BLaER1 treated with 17β-estradiol and CSF1 and Interleukin-3, amounts not matched to agents 10 nM and 100 nM (cell line): ENCODE data around the gene ZNF559.
A peak's percentile ranks its signal among the peaks of the same experiment; 100 is the strongest.
"Not testable (repeated sequence)": the region's sequence is repeated elsewhere in the genome, so short reads cannot be mapped to it uniquely, and the experiment has no call there.

Source experiments
- H3K27ac ChIP-seq, 11 experiments: shearing (Covaris generic); formaldehyde crosslinking; 2 replicates each; pipeline ENCODE4 v1.8.1; 2022
- H3K27me3 ChIP-seq, 11 experiments: shearing (Covaris generic); formaldehyde crosslinking; 2 replicates each; pipeline ENCODE4 v1.8.1; 2022
- H3K36me3 ChIP-seq, 11 experiments: shearing (Covaris generic); formaldehyde crosslinking; 2 replicates each; pipeline ENCODE4 v1.8.1; 2022
- H3K4me1 ChIP-seq, 10 experiments: shearing (Covaris generic); formaldehyde crosslinking; 2 replicates each; pipeline ENCODE4 v1.8.1; 2022
- H3K4me2 ChIP-seq, 11 experiments: shearing (Covaris generic); formaldehyde crosslinking; 2 replicates each; pipeline ENCODE4 v1.8.1; 2022
- H3K4me3 ChIP-seq, 10 experiments: shearing (Covaris generic); formaldehyde crosslinking; 2 replicates each; pipeline ENCODE4 v1.8.1; 2022
- H3K9ac ChIP-seq, 11 experiments: shearing (Covaris generic); formaldehyde crosslinking; 2 replicates each; pipeline ENCODE4 v1.8.1; 2022
- H3K9me3 ChIP-seq, 11 experiments: shearing (Covaris generic); formaldehyde crosslinking; replicated peaks in 1 of 11; 2 replicates each; pipeline ENCODE4 v1.8.1; 2022
- H4K20me1 ChIP-seq, 11 experiments: shearing (Covaris generic); formaldehyde crosslinking; 2 replicates each; pipeline ENCODE4 v1.8.1; 2022
- Cebpa-rat ChIP-seq, 11 experiments: shearing (Covaris generic); IDR thresholded peaks; 2 replicates each; pipeline ENCODE4 v1.8.1; 2022

ZNF559 gene

DNA sequence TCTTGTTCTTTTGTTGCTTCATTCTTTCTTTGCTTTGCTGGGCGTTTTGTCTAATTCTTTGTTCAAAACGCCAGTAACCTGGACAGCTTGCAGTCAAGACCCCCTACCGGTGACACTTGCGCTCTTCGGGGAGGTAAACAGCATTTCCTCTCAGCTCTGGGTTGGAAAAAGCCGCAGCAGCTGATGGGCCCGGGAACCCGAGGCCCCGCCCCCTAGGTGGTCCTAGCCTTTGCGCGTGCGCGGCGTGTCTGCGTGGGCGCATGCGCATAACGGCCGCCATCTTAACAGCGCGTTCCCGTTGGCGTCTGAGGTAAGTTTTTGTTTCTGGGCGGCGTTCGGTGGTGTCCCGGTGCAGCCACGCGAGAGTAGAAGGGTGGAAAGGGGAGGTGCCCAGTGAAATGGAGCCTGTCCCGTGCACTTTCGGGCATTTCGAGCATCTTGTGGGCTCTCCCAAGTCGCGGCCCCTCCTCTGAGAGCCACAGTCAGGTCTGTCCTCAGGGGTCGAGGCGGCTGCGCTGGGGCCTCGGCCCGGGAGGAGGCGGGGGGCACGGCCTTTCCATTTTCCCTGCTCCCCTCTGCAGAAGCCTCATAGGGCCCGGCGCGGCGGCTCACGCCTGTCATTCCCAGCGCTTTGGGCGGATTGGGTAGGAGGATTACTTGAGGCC lies at the start of gene ZNF559:
Gene ZNF559, plus strand, starts transcription at position 261 of the 665 bp plus-strand sequence. CDS start 14,371 bp downstream, outside the sequence.
- H3K27ac ChIP-seq = peak within 1 kb of the TSS; percentile 76 to 94 (median 88)
- peak within 1 kb of the TSS; percentile 78 to 93 (median 85) for H3K4me2 ChIP-seq
- H3K4me1 ChIP-seq = peaks cover 7 to 19% (median 13%) of the 10 kb centered on the region in 10 experiments; a peak in 17 of 20 replicates
- no peaks in the 10 kb centered on the region for H4K20me1 ChIP-seq
- peak within 1 kb of the TSS; percentile 86 to 96 (median 91) for H3K9ac ChIP-seq
- no peaks in the 10 kb centered on the region for H3K27me3 ChIP-seq
- TF ChIP-seq Cebpa-rat (IDR thresholded peaks at IDR 0.05) = no peak
- peak within 1 kb of the TSS; percentile 72 to 89 (median 80) for H3K4me3 ChIP-seq
- peaks cover 34 to 43% (median 41%) of the 10 kb centered on the region in 11 experiments for H3K36me3 ChIP-seq
- H3K9me3 ChIP-seq = peaks cover 58 to 70% (median 61%) of the 10 kb centered on the region in 11 experiments

GRCh38 chr19:9283485-9283884 lies 40.5 kb upstream of the ZNF559 start:
- H3K9ac ChIP-seq, H3K27ac ChIP-seq, H3K36me3 ChIP-seq: not testable (repeated sequence)

GRCh38 chr19:9289231-9289884 lies 34.6 kb upstream of the ZNF559 start:
- Histone ChIP-seq H3K27ac (no peak overlapping the region), H3K36me3 (peaks cover 30 to 56% (median 40%) of the 10 kb centered on the region in 11 experiments), H3K9me3 (peaks cover 73 to 100% (median 86%) of the 10 kb centered on the region in 11 experiments), H3K4me2 (no peak overlapping the region), H3K4me3 (no peak overlapping the region), H3K9ac (no peak overlapping the region), H4K20me1 (no peaks in the 10 kb centered on the region), H3K4me1 (peaks cover 0 to 12% (median 4%) of the 10 kb centered on the region in 10 experiments; a peak in 5 of 20 replicates), H3K27me3 (no peaks in the 10 kb centered on the region)
- TF ChIP-seq Cebpa-rat (IDR thresholded peaks at IDR 0.05) = no peak

More at GRCh38 chr19:9283485-9283884, 40.5 kb upstream of the ZNF559 start:
- not testable (repeated sequence) for H4K20me1 ChIP-seq, H3K4me3 ChIP-seq, H3K4me2 ChIP-seq, H3K27me3 ChIP-seq
- Histone ChIP-seq H3K4me1 (peaks cover 0 to 12% (median 4%) of the 10 kb centered on the region in 10 experiments; a peak in 5 of 20 replicates), H3K9me3 (peaks cover 38 to 84% (median 53%) of the 10 kb centered on the region in 11 experiments)

GRCh38 chr19:9295411-9295849 lies 28.5 kb upstream of the ZNF559 start:
- H4K20me1 ChIP-seq = no peaks in the 10 kb centered on the region
- H3K36me3 ChIP-seq = peaks cover 83 to 96% (median 90%) of the 10 kb centered on the region in 11 experiments
- peak overlapping the region in 9 of 10 experiments; percentile 0 to 45 (median 15); a peak in 6 of 20 replicates for H3K4me3 ChIP-seq
- no peaks in the 10 kb centered on the region for H3K4me1 ChIP-seq
- TF ChIP-seq Cebpa-rat (IDR thresholded peaks at IDR 0.05) = no peak
- no peaks in the 10 kb centered on the region for H3K27me3 ChIP-seq
- H3K27ac ChIP-seq = no peak overlapping the region
- no peak overlapping the region for H3K4me2 ChIP-seq
- no peak overlapping the region for H3K9ac ChIP-seq
- peaks cover 90 to 100% (median 93%) of the 10 kb centered on the region in 11 experiments for H3K9me3 ChIP-seq

DNA sequence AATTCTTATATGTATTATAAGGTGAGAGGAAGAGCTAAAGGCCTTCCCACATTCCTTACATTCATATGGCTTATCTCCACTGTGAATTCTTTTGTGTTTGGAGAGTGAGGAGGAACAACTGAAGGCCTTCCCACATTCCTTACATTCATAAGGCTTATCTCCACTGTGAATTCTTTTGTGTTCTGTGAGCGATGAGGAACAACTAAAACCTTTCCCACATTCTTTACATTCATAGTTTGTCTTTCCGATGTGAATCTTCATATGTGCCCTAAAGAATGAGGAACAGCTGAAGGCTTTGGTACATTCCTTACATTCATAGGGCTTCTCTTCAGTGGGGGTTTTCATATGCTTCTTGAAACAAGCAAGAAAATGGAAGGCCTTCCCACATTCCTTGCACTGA lies 27.6 kb upstream of the ZNF559 start:
- peak overlapping the region in 8 of 10 experiments; percentile 6 to 45 (median 22); a peak in 9 of 20 replicates for H3K4me3 ChIP-seq
- no peaks in the 10 kb centered on the region for H4K20me1 ChIP-seq
- TF ChIP-seq Cebpa-rat (IDR thresholded peaks at IDR 0.05) = no peak
- no peak overlapping the region for H3K4me2 ChIP-seq
- H3K27ac ChIP-seq = no peak overlapping the region
- H3K27me3 ChIP-seq = no peaks in the 10 kb centered on the region
- no peaks in the 10 kb centered on the region for H3K4me1 ChIP-seq
- H3K9me3 ChIP-seq = peaks cover 98 to 100% (median 99%) of the 10 kb centered on the region in 11 experiments
- H3K9ac ChIP-seq = no peak overlapping the region
- H3K36me3 ChIP-seq = peaks cover 92 to 100% (median 96%) of the 10 kb centered on the region in 11 experiments

DNA sequence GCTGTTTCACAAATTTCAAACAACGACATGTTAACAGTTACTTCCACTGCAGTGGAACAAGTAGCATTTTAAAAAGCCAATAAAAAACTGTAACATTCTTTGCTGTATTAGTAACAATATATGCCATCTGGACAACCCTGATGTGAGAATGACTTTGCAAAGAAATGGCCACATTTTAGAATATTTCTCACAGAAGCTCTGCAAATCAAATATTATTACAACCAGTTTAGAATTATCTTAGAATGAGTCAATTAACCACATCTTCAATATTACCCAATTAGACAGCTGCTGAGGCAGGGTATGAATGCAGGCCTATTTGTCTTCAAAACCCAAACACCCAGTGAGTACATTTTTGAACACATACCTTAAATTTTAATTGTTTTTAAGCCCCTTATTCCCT lies 17.5 kb upstream of the ZNF559 start:
- Histone ChIP-seq H3K36me3 (peaks cover 37 to 51% (median 41%) of the 10 kb centered on the region in 11 experiments), H3K4me3 (no peak overlapping the region), H3K4me2 (peak overlapping the region in 4 of 11 experiments; percentile 11 to 22 (median 18); a peak in 3 of 22 replicates), H3K4me1 (peaks cover 13 to 26% (median 17%) of the 10 kb centered on the region in 10 experiments), H4K20me1 (no peaks in the 10 kb centered on the region), H3K27ac (no peak overlapping the region), H3K9me3 (peaks cover 7 to 44% (median 18%) of the 10 kb centered on the region in 11 experiments), H3K9ac (no peak overlapping the region), H3K27me3 (no peaks in the 10 kb centered on the region)
- no peak for TF ChIP-seq Cebpa-rat (IDR thresholded peaks at IDR 0.05)

DNA sequence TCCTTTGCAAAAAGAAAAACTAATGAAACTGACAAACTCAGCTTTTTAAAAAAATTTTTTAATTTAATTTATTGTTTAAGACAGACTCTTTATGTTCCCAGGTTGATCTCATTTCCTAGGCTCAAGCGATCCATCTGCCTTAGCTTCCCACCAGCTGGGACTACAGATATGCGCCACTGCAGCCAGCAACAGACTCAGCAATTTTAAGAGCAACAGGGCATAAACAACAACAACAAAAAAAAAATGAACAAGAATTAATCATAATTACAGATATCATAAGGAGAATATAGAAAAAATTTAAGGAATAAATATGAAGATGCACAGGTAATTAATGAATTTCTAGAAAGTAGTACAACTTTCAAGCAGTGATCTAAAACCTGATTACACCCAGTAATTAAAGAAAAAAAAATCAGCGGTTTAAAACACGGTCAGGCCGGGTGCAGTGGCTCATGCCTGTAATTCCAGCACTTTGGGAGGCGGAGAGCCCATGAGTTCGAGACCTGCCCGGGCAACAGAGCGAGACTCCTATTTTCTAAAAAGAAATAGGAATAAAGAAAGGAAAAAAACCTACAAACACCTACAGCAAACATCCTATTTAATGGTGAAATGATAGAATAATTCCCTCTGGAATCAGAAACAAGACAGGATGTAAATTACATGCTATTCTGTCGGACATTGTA lies 15.7 kb upstream of the ZNF559 start:
- H3K4me3 ChIP-seq = peak overlapping the region; percentile 74 to 97 (median 88)
- peak overlapping the region in 1 of 11 experiments; percentile 87; a peak in 2 of 22 replicates for H3K27ac ChIP-seq
- H3K4me2 ChIP-seq = peak overlapping the region; percentile 81 to 97 (median 86)
- H3K9ac ChIP-seq = peak overlapping the region; percentile 87 to 96 (median 93)
- TF ChIP-seq Cebpa-rat (IDR thresholded peaks at IDR 0.05) = no peak
- H3K36me3 ChIP-seq = peaks cover 19 to 34% (median 23%) of the 10 kb centered on the region in 11 experiments
- no peaks in the 10 kb centered on the region for H4K20me1 ChIP-seq
- H3K9me3 ChIP-seq = peaks cover 0 to 37% (median 8%) of the 10 kb centered on the region in 11 experiments; a peak in 15 of 22 replicates
- H3K4me1 ChIP-seq = peaks cover 13 to 26% (median 17%) of the 10 kb centered on the region in 10 experiments
- H3K27me3 ChIP-seq = no peaks in the 10 kb centered on the region

DNA sequence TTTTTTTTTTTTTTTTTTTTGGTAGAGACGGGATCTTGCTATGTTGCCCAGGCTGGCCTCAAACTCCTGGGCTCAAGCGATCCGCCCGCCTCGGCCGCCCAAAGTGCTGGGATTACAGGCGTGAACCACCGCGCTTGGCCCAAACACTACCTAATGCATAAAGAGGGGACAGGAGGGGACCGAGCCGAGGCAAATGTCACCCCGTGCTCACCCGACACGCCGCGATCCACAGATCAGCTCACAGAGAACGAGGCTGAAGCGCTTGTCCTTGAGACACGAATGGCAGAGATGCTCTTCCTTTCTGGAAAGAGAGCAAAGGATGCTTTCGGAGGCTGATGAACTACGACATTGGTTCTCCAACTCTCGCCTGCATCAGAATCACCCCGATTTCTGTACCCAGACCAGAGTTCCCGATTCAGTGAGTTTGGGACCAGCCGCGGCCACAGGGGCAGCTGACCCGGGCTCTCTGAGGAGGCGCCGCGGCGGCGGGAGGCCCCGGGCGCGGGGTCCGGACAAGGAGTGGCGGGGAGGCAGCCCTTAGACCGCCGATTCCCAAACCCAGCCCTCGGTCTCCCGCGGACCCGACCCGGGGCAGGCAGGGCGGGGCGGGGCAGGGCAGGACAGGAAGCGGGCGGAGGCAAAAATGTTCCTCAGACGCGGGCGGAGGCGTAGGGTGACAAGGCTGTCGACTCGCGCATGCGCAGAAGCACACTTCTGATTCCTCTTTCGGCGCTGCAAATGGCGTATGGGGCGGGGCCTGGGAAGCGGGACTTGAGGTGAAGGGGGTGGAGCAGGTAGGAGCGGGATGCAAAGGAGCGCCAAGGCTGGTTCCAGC lies 14.6 kb upstream of the ZNF559 start, which contains the start of gene ZNF699:
Gene ZNF699, minus strand, starts transcription at position 700 of the 835 bp plus-strand sequence. CDS start 4,719 bp downstream, outside the sequence.
- no peak for TF ChIP-seq Cebpa-rat (IDR thresholded peaks at IDR 0.05)
- Histone ChIP-seq H3K9me3 (peaks cover 9 to 37% (median 16%) of the 10 kb centered on the region in 11 experiments), H3K4me2 (peak within 1 kb of the TSS; percentile 81 to 97 (median 86)), H3K27ac (peak within 1 kb of the TSS; percentile 82 to 97 (median 90)), H4K20me1 (no peaks in the 10 kb centered on the region), H3K27me3 (no peaks in the 10 kb centered on the region), H3K9ac (peak within 1 kb of the TSS; percentile 87 to 96 (median 93)), H3K4me1 (peaks cover 13 to 26% (median 17%) of the 10 kb centered on the region in 10 experiments), H3K36me3 (peaks cover 8 to 22% (median 11%) of the 10 kb centered on the region in 11 experiments; a peak in 20 of 22 replicates), H3K4me3 (peak within 1 kb of the TSS; percentile 74 to 97 (median 88))
